GM21381 (cell line): ENCODE measurements around the gene MELK.
A peak's percentile ranks its signal among the peaks of the same experiment; 100 is the strongest.
"Not testable (repeated sequence)": the region's sequence is repeated elsewhere in the genome, so short reads cannot be mapped to it uniquely, and the experiment has no call there.

ENCODE experiments used
- ATAC-seq: cut with Tn5 transposase; IDR thresholded peaks from one replicate; pipeline ENCODE4 v1.9.1; 2021; ENCODE audit warnings: mild to moderate bottlenecking, moderate library complexity; ENCODE audit not compliant: unreplicated experiment

MELK gene

DNA sequence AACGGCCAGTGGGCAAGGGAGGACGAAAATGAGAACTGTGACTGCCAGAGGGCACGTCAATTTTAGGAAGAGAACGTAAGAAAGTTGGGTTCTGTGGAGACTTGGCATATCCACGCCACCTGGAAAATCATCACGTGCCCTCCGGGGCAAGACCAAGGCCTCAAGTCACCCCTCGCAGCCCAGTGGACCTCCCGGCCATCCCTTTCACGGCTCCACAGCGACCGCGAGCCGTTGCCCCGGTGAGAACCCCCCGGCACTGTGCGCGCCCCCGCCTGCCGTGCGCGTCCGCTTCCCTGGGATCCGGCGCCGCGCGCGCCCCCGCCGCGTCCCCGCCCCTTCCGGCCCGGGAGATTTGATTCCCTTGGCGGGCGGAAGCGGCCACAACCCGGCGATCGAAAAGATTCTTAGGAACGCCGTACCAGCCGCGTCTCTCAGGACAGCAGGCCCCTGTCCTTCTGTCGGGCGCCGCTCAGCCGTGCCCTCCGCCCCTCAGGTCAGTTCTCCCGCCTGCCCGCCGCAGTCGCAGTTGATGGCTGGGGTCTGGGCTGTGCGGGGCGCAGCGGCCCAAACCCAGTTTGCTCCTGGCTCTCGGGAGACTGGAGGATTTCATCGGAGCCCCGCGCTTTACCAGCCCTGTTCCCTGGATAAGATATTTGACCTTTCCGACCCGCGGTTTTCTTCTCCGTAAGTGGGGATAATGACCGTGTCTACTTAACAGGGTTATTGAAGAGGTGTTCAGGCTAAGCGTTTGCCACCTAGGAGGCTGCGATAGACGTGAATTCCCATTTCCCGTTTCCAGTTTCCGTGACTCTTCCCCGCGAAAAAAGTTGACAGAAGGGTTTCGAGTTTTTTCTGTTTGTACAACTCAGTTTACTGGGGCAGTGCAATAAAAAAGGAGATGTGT, at the start of gene MELK:
MELK (plus strand) TSS at position 381 of the 904 bp plus-strand sequence. CDS start 8,787 bp downstream, outside the sequence.
- peak; percentile 67 for ATAC-seq

DNA sequence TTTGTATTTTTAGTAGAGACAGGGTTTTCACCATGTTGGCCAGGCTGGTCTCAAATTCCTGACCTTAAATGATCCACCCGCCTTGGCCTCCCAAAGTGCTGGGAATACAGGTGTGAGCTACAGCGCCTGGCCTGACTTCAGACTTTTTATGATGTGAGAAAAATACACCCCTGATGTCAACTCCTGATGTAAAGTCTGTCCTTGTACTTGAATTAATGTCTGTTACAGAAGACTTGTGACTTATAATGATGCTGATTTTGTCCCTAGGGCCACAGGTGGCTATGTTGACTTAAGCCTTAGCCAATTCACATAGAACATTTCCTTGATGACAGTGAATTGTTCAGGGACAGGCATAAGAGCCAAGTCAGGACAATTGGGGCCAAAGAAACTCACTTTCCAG, 42.5 kb upstream of the MELK start:
- no peak for ATAC-seq

DNA sequence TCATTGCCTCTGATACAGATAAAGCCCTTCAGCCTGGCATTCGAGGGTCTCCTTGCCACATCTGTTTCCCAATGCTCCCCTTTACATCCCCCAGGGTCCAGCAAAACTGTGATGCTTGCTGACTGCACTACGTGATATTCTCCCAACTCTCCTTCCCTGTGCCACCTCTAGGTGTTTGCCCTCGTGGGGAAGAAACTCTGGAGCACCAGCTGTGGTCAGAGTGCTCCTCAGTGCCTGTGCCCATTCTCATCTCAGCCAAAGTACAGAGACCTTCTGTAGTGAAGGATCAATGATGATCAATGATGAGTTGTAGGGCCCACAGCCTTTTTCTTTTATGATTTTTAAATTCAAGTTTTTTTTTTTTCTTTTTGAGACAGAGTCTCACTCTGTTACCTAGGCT, 40.3 kb upstream of the MELK start:
- ATAC-seq: no peak

DNA sequence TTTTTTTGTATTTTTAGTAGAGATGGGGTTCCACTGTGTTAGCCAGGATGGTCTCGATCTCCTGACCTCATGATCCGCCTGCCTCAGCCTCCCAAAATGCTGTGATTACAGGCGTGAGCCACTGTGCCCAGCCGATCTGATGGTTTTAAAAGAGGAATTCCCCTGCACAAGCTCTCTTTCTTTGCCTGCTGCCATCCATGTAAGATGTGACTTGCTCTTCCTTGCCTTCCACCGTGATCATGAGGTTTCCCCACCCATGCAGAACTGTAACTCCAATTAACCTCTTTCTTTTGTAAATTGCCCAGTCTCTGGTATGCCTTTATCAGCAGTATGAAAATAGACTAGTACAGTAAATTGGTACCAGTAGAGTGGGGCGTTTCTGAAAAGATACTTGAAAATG, 39.0 kb upstream of the MELK start:
- not testable (repeated sequence) for ATAC-seq

DNA sequence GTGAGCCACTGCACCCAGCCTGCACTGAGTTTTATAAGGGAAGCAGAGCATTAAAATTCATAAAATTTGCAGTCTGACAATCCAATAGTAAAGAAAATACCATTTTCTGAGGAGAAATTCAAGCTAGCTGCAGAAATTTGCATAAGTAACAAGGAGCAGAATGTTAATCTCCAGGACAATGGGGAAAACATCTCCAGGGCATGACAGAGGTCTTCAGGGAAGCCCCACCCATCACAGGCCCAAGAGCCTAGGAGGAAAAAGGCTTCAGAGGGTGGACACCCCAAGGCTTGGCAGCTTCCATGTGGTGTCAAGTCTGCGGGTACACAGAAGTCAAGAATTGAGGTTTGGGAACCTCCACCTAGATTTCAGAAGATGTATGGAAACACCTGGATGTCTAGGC, 37.6 kb upstream of the MELK start:
- no peak for ATAC-seq

DNA sequence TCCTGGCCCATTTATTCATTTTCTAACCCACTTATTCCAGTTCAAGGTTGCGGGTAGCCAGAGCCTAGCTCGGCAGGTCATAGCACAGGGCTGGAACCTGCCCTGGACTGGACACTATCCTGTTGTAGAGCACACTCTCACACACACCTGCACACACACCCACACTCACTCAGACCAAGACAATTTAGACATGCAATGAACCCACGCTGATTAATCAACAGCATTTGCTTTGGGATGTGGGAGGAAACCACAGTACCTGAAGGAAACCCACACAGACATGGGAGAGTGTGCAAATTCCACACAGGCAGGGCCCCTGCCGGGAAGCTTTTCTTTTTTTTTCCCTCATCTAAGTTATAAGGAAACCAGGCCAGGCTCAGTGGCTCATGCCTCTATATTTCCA, 34.8 kb upstream of the MELK start:
- ATAC-seq: no peak

DNA sequence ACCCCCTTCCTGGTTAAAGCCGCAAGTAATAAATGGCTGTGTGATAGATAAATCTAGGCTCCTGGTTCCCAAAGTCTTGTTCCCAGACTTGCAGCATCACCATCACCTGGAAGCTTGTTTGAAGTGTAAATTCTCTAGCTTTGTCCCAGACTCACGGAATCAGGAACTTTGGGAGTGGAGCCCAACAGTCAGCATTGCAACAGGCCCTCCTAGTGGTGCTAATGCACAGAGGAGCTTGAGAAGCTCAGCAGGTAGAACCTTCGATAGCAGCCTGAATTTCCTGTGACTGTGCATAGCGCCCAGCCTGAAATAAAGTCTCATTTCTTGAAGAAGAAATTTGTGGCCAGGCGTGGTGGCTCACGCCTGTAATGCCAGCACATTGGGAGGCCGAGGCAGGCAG, 30.3 kb upstream of the MELK start:
- no peak for ATAC-seq

DNA sequence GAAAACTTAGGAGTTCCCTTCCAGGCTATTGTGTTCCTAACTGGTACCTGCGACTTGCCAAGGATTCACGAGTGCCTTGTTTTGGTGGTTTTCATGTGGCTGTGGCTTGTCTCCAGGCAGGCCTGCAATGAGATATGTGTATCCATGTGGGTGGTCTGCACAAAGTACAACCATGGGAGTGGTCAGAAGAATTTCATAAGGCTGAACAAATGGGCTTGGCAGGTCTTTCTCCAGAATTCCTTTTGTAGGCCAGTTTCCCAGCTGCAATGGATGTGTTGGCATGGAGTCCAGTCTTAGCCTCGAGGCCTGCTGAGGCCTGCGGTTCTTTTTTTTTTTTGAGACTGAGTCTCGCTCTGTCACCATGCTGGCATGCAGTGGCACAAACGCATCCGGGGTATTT, 28.8 kb upstream of the MELK start:
- ATAC-seq: no peak

DNA sequence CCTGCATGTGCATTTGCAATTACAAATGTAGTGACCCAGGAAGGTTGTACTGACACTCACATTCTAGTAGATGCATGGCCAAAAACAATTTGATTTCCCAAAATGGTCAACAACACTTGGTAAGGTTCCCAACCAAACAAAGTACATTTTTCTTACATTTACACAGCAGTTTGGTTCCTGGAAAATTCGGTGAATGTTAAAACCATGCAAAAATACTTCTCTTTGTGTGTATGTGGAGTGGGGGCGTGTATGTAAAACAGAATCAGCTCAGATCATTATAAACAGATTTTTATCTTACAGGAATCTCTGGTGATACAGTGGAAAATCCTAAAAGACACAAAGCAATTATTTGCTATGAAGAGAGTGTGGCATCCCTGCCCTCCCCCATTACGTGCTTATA, 25.1 kb upstream of the MELK start:
- ATAC-seq: no peak

DNA sequence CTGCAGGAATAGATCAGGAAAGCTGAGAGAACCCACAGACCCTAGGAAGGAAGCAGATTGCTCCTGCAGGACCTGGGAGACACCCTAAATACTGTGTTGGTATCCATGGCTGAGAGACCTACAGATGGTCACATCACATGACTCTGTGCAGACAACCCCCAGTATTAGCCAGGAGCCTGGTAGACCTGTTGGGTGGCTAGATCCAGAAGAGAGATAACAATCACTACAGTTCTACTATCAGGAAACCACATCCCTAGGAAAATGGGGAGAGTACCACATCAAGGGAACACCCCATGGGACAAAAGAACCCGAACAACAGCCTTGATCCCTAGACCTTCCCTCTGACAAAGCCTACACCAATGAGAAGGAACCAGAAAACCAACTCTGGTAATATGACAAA, 24.2 kb upstream of the MELK start:
- no peak for ATAC-seq

DNA sequence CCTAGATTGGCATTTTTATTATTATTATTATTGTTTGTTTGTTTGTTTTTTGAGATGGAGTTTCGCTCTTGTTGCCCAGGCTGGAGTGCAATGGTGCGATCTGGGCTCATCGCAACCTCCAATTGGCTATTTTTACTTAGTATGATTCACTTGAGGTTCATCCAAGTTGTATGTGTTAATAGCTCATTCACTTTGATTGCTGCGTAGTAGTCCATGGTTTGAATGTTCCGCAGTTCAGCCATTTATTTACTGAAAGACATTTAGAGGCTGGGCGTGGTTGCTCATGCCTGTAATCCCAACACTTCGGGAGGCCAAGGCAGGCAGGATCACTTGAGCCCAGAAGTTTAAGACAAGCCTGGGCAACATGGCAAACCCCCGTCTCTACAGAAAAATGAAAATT, 22.6 kb upstream of the MELK start:
- no peak for ATAC-seq

DNA sequence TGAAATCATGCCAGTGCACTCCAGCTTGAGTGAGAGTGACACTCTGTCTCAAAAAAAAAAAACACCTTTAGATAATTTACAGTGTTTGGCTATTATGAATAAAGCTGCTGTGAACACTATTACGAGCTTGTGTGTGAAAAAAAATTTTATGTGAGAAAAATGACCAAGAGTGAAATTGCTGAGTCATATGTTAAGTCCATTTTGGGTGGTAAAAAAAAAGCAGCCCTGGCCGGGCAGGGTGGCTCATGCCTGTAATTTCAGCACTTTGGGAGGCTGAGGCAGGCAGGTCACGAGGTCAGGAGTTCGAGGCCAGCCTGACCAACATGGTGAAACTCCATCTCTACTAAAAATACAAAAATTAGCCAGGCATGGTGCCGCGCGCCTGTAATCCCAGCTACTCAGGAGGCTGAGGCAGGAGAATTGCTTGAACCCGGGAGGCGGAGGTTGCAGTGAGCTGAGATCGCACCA, 22.0 kb upstream of the MELK start:
- ATAC-seq: not testable (repeated sequence)

DNA sequence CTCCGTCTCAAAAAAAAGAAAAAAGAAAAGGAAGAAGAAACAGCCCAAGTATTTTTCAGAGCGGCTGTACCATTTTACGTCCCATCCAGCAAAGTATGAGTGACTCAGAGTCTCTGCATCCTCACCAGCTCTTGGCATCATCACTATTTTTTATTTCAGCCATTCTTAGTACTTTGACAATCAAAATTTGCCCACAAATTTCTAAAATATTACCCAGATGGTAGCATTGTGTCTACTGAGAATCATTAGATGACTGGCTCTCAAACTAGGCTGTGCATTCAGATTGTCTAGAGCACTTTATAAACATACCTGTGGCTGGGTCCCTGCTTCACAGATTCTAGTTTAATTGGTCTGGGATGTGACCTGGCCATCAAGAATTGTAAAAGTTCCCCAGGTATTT, 21.6 kb upstream of the MELK start:
- no peak for ATAC-seq

DNA sequence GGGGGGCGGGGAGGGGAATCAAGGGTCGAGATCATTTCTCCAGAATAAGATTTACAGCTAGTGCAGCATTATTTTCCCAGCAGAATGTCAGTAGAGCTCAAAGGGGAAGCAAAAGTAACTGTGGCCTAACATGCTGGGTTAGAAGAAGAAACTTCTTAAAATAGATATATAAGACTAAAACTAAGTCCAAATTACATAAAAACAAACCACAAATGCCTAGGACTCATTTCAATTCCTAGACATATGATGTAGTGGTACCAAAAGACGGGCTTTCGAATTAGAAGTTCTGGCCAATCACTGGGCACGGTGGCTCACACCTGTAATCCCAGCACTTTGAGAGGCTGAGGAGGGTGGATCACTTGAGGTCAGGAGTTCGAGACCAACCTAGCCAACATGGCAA, 20.8 kb upstream of the MELK start:
- ATAC-seq: no peak

DNA sequence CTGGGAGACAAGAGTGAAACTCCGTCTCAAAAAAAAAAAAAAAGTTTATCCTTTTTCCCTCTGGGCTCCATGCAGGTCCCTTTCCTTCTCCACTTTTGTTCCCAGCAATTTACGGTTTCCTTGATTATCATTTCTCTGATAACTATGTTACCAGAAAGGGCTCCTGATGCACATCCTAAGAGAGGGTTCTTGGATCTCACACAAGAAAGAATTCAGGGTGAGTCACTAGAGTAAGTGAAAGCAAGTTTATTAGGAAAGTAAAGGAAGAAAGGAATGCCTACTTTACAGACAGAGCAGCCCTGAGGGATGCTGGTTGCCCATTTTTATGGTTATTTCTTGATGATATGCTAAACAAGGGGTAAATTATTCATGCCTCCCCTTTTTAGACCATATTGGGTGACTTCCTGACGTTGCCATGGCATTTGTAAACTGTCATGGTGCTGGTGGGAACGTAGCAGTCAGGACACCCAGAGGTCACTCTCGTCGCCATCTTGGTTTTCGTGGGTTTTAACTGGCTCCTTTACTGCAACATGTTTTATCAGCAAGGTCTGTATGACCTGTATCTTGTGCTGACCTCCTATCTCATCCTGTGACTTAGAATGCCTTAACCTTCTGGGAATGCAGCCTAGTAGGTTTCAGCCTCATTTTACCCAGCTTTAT, 13.5 kb upstream of the MELK start:
- no peak for ATAC-seq

DNA sequence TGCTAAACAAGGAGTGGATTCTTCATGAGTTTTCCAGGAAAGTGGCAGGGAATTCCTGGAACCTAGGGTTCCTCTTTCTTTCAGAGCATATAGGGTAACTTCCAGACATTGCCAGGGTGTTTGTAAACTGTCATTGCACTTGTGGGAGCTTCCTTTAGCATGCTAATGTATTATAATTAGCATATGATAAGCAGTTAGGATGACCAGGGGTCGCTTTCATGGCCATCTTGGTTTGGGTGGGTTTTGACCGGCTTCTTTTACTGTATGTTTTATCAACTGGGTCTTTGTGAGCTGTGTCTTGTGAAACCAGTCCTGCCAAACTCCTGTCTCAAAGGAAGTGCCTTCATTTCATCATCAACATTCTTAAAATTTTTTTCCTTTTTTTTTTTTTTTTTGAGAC, 11.9 kb upstream of the MELK start:
- ATAC-seq: no peak

DNA sequence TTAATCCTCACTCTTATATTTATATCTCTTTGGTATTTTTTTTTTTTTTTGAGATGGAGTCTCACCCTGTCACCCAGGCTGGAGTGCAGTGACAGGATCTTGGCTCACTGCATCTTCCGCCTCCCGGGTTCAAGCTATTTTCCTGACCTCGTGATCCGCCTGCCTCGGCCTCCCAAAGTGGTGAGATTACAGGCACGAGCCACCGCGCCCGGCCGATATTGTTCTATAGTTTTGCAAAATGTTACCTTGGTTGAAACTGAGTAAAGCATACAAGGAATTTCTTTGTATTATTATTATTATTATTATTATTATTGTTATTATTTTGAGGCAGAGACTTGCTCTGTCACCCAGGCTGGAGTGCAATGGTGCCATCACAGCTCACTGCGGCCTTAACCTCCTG, 9.9 kb upstream of the MELK start:
- not testable (repeated sequence) for ATAC-seq

DNA sequence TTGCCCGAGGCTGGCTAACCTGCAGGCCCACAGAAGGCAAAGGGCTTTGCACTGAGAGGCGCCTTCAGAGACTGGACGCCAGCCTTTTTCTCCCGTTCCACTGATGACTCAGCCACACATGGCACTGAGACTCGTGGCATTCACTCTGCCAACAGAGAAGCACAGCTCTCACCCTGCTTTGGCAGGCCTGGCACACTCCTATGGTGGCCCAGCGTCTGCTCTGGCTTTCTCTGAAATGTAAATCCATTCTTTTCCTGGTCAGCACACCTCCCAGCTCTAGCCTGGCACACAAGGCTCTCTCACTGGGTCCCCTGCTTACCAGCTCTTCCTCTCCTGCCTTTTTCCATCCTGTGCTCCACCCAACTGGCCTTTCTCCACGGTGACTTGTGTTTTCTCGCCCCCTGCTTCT, 5.9 kb upstream of the MELK start:
- no peak for ATAC-seq

DNA sequence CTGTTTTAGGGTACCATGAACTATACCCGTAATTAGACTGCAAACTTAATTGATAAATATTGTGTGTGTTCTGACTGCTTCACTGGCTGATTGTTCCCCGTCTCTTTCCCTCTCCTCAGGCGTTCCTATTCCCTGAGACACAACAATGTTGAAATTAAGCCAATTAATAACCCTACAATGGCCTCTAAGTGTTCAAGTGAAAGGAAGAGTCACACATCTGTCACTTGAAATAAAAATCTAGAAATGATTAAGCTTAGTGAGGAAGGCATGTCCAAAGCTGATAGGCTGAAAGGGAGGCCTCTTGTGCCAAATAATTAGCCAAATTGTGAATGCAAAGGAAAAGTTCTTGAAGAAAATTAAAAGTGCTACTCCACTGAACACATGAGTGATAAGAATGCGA, 4.0 kb upstream of the MELK start:
- not testable (repeated sequence) for ATAC-seq

DNA sequence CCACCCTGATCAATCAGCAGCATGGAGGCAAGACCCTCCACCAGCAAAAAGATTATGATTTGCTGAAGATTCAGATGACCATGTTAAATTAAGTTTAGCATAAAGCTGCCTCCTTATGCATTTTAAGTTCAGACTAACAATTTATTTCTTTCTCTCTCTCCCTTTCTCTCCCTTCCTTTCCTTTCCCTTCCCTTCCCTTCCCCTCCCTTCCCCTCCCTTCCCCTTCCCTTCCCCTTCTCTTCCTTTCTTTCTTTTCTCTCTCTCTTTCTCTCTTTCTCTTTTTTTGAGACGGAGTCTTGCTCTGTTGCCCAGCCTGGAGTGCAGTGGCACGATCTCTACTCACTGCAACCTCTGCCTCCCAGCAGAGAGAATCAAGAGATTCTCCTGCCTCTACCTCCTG, 1.4 kb upstream of the MELK start:
- ATAC-seq: no peak

DNA sequence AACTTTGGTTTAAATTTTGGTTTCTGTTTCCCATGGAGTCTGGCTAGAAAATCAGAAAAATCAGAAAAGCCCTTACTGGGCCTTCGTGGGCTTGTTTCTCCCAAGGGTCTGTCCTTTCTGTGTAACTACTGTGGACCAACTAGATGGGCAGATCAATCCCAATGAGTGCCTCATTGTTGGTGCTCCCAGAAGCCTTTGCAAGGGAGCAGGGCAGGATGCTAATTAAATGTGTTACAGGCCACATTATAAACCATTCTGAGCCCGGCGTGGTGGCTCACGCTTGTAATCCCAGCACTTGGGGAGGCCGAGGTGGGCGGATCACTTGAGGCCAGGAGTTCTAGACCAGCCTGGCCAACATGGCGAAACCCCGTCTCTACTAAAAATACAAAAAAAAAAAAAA, 1.4 kb downstream of the MELK start:
- not testable (repeated sequence) for ATAC-seq

DNA sequence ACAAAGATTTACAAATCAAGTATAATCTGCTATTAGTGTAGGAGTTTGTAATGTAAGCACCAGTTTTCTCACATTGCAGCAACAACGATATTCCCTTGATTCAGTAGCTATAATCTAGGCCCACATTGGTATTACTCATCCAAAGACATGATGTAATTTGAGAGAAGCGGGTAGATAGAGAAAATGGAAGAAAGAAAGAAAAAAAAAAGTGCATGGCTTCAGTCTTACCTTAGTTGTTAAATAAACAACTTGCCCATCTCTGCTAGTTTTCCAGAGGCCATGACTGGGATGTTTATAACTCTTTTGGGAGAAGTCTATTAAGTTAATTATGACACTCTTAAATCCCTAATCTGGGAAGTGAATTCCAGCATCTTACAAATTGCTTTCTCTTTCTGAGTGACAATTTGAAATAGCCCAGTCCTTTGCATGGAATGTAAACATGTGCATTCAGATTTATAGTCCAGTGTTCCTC, 2.8 kb downstream of the MELK start:
- ATAC-seq: no peak
